GM19099 (cell line): ENCODE data around the gene NSFL1C.

Experiments used
- POLR2A ChIP-seq: IDR thresholded peaks from 3 replicates; pipeline ENCODE4 v1.6.1; 2011; ENCODE audit warnings: low read depth; ENCODE audit not compliant: insufficient read length; ENCODE audit errors: extremely low read depth

NSFL1C gene

GRCh38 chr20:1466211-1467081, at the start of gene NSFL1C:
Gene NSFL1C, minus strand, starts transcription at chr20:1466849. Its CDS starts 25 bp downstream, at chr20:1466824.
- peak; percentile 86 for TF ChIP-seq POLR2A

GRCh38 chr20:1513801-1514200, 47.2 kb upstream of the NSFL1C start:
- no peak for TF ChIP-seq POLR2A

GRCh38 chr20:1509237-1509636, 42.6 kb upstream of the NSFL1C start:
- TF ChIP-seq POLR2A = no peak

- TF ChIP-seq POLR2A = no peak
Observed at GRCh38 chr20:1508574-1508973, 41.9 kb upstream of the NSFL1C start.

- no peak for TF ChIP-seq POLR2A
Observed at GRCh38 chr20:1507276-1507675, 40.6 kb upstream of the NSFL1C start.

GRCh38 chr20:1505871-1506270, 39.2 kb upstream of the NSFL1C start:
- no peak for TF ChIP-seq POLR2A

GRCh38 chr20:1505361-1505760, 38.7 kb upstream of the NSFL1C start:
- no peak for TF ChIP-seq POLR2A

- TF ChIP-seq POLR2A = no peak
Observed at GRCh38 chr20:1503564-1504227, 37.0 kb upstream of the NSFL1C start.

- TF ChIP-seq POLR2A = no peak
Observed at GRCh38 chr20:1500496-1500895, 33.8 kb upstream of the NSFL1C start.

- no peak for TF ChIP-seq POLR2A
Observed at GRCh38 chr20:1499528-1500420, 33.1 kb upstream of the NSFL1C start.

- TF ChIP-seq POLR2A = no peak
Observed at GRCh38 chr20:1496930-1497329, 30.3 kb upstream of the NSFL1C start.

GRCh38 chr20:1494436-1494835, 27.8 kb upstream of the NSFL1C start:
- TF ChIP-seq POLR2A = no peak

- no peak for TF ChIP-seq POLR2A
Observed at GRCh38 chr20:1493536-1493935, 26.9 kb upstream of the NSFL1C start.

GRCh38 chr20:1491860-1492642, 25.4 kb upstream of the NSFL1C start:
- no peak for TF ChIP-seq POLR2A
